GM12878 (cell line): ENCODE data around the gene FOXK1. TPM values are rescaled to one million over a fixed set of nuclear protein-coding genes. Genes with fewer than 3 reads are reported as not detected.

Experiments
- CHD4 ChIP-seq: fragments of 200-600 bp; sonication (generic); IDR thresholded peaks from 2 replicates; pipeline ENCODE4 v1.6.1; 2016; ENCODE audit warnings: mild to moderate bottlenecking
- CTCF ChIP-seq, 3 experiments: IDR thresholded peaks in 2 of 3; conservative IDR thresholded peaks in 1 of 3; 2 replicates each; pipeline ENCODE4 v1.5.1; 2011; ENCODE audit warnings: low read depth in 3 of 3, low read length in 3 of 3, mild to moderate bottlenecking in 3 of 3, control low read depth in 2 of 3, moderate library complexity in 2 of 3, inconsistent platforms in 1 of 3, mixed read lengths in 1 of 3; ENCODE audit not compliant: control insufficient read depth in 2 of 3, insufficient read depth in 1 of 3; ENCODE audit errors: extremely low read depth in 1 of 3
- EED ChIP-seq: sonication (generic); IDR thresholded peaks from 2 replicates; pipeline ENCODE4 v1.6.1; 2016; ENCODE audit warnings: antibody characterized with exemption, low read depth
- ELK1 ChIP-seq: IDR thresholded peaks from 2 replicates; pipeline ENCODE4 v1.6.1; 2012; ENCODE audit warnings: low read depth, low read length, improper control_type of control experiment
- GABPA ChIP-seq: IDR thresholded peaks from 2 replicates; pipeline ENCODE4 v1.6.1; 2014; ENCODE audit warnings: antibody characterized with exemption, low read depth, mild to moderate bottlenecking, inconsistent platforms
- HCFC1 ChIP-seq: fragments of 150-350 bp; IDR thresholded peaks from 2 replicates; pipeline ENCODE4 v1.6.1; 2014; ENCODE audit warnings: low read length
- IKZF2 ChIP-seq, 2 experiments: fragments of 450-650 bp; IDR thresholded peaks; 2 replicates each; pipeline ENCODE4 v1.6.1; 2017; ENCODE audit warnings: mild to moderate bottlenecking in 2 of 2, moderate library complexity in 2 of 2
- KAT2A ChIP-seq: conservative IDR thresholded peaks from 2 replicates; pipeline ENCODE4 v1.6.1; 2011; ENCODE audit warnings: low read depth, low read length; ENCODE audit not compliant: control insufficient read depth
- MAX ChIP-seq: IDR thresholded peaks from 2 replicates; pipeline ENCODE4 v1.6.1; 2012; ENCODE audit warnings: low read depth, low read length, improper control_type of control experiment
- MLLT1 ChIP-seq: fragments of 450-650 bp; IDR thresholded peaks from 2 replicates; pipeline ENCODE4 v1.6.1; 2016; ENCODE audit warnings: mild to moderate bottlenecking
- NFIC ChIP-seq: IDR thresholded peaks from 2 replicates; pipeline ENCODE4 v1.6.1; 2012; ENCODE audit warnings: low read depth, mild to moderate bottlenecking, inconsistent platforms, low read length, moderate library complexity
- NFYA ChIP-seq: IDR thresholded peaks from 2 replicates; pipeline ENCODE4 v1.6.1; 2011; ENCODE audit warnings: low read depth, mild to moderate bottlenecking, low read length, improper control_type of control experiment, borderline replicate concordance
- NR2C1 ChIP-seq: fragments of 450-650 bp; IDR thresholded peaks from 2 replicates; pipeline ENCODE4 v1.6.1; 2017; ENCODE audit warnings: antibody characterized with exemption, mild to moderate bottlenecking, moderate library complexity
- PAX5 ChIP-seq: IDR thresholded peaks from 2 replicates; pipeline ENCODE4 v1.6.1; 2011; ENCODE audit warnings: low read depth, low read length, borderline replicate concordance
- RAD21 ChIP-seq: IDR thresholded peaks from 2 replicates; pipeline ENCODE4 v1.6.1; 2011; ENCODE audit warnings: mild to moderate bottlenecking, low read depth, low read length, moderate library complexity; ENCODE audit not compliant: insufficient read depth
- SREBF1 ChIP-seq: IDR thresholded peaks from 2 replicates; pipeline ENCODE4 v1.6.1; 2012; ENCODE audit warnings: mild to moderate bottlenecking, low read length
- SUPT20H ChIP-seq: IDR thresholded peaks from 2 replicates; pipeline ENCODE4 v1.6.1; 2011; ENCODE audit warnings: low read depth, mild to moderate bottlenecking, low read length, moderate library complexity, borderline replicate concordance; ENCODE audit not compliant: control insufficient read depth
- TCF3 ChIP-seq: IDR thresholded peaks from 2 replicates; pipeline ENCODE4 v1.6.1; 2012; ENCODE audit warnings: low read depth, mild to moderate bottlenecking, low read length, borderline replicate concordance; ENCODE audit not compliant: insufficient read depth
- ZBTB11 ChIP-seq: fragments of 450-650 bp; formaldehyde crosslinking; IDR thresholded peaks from 2 replicates; pipeline ENCODE4 v1.5.0; 2022; ENCODE audit warnings: mild to moderate bottlenecking, missing genetic modification characterization
- ZNF207 ChIP-seq: fragments of 450-650 bp; IDR thresholded peaks from 2 replicates; pipeline ENCODE4 v1.6.1; 2014; ENCODE audit warnings: antibody characterized with exemption, mild to moderate bottlenecking, borderline replicate concordance
- ZSCAN29 ChIP-seq: fragments of 450-650 bp; IDR thresholded peaks from 2 replicates; pipeline ENCODE4 v1.6.1; 2017; ENCODE audit warnings: mild to moderate bottlenecking, moderate library complexity
- polyA plus RNA-seq, 11 experiments: library from polyadenylated mRNA; depleted of rRNA in 4 of 11; unstranded in 6 of 11; stranded (reverse) in 5 of 11; fragments of >200 nt; fragmentation: Nextera tagmentation in 4 of 11; fragmentation: Illumina TruSeq in 1 of 11; extraction: Ambion mirVana in 4 of 11; extraction: Trizol in 1 of 11; gene quantifications; 1 replicate in 1 of 11; 2 replicates in 10 of 11; pipeline versions ENCODE4 v1.2.1 to v1.2.3, GENCODE V29; 2011 to 2016; ENCODE audit warnings: inconsistent platforms in 2 of 11, missing spikeins in 2 of 11, low read depth in 1 of 11
- total RNA-seq, 4 experiments: library from RNA; depleted of rRNA in 3 of 4; stranded (reverse); fragments of >200 nt in 3 of 4; fragmentation: Illumina TruSeq in 1 of 4; extraction: Trizol in 1 of 4; gene quantifications; 2 replicates each; pipeline versions ENCODE4 v1.2.1 to v1.2.3, GENCODE V29; 2013 to 2021

Gene FOXK1
- total and polyA plus RNA-seq, 10 of the 15 experiments (the other 5 are each of a cell fraction or from before 2014, with no cell fraction given) = 0.24 to 31.8 (median 4.5) TPM

GRCh38 chr7:4681886-4682620 lies at the start of gene FOXK1 (continued):
- TF ChIP-seq ZBTB11 (CRISPR knock-in tag) = no peak
- peak; percentile 37; the same call in 1 of the 2 replicates for TF ChIP-seq RAD21
- no peak for TF ChIP-seq KAT2A
- TF ChIP-seq MAX = peak; percentile 82; the same call in 1 of the 2 replicates
- no peak for TF ChIP-seq IKZF2 (IDR thresholded peaks at IDR 0.05)
- TF ChIP-seq CHD4 = no peak
- TF ChIP-seq ZNF207 = no peak
- no peak for TF ChIP-seq TCF3
- peak; percentile 89 for TF ChIP-seq ZSCAN29
- TF ChIP-seq SREBF1 = no peak
- TF ChIP-seq NR2C1 = peak; percentile 73
- TF ChIP-seq EED = no peak
- TF ChIP-seq NFIC = no peak
- no peak for TF ChIP-seq ELK1
- no peak for TF ChIP-seq MLLT1
- TF ChIP-seq PAX5 = no peak
- peak in 1 of 3 experiments; percentile 21; a peak in 2 of 6 replicates for TF ChIP-seq CTCF (IDR thresholded peaks at IDR 0.05 in 2 of 3, conservative IDR thresholded peaks at IDR 0.05 in 1 of 3; ENCODE audit: control insufficient read depth in 2 of 3, extremely low read depth in 1 of 3, insufficient read depth in 1 of 3, low read depth in 3 of 3, low read length in 3 of 3)
- TF ChIP-seq NFYA = no peak
- TF ChIP-seq SUPT20H = no peak
- peak; percentile 32; the same call in 1 of the 2 replicates for TF ChIP-seq HCFC1
- no peak for TF ChIP-seq GABPA
